OCI-LY7 (cell line): ENCODE data around the gene DENND6B. TPM values are rescaled to one million over a fixed set of nuclear protein-coding genes. Genes with fewer than 3 reads are reported as not detected.

Experiments used
- BruUV-seq: library from RNA; stranded (reverse); fragments of 400-500 nt; replicated peaks from 2 replicates; lab custom pipeline; 2021; lab: Mats Ljungman, UMichigan
- CTCF ChIA-PET: fragments of 300-600 bp; sonication (Branson Sonifier 250); formaldehyde crosslinking; loops from one replicate; lab custom pipeline; 2022; ENCODE audit warnings: antibody characterized with exemption; ENCODE audit not compliant: unreplicated experiment; lab: Charles Lee
- POLR2A ChIA-PET: fragments of 300-600 bp; sonication (Branson Sonifier 250); formaldehyde crosslinking; loops from one replicate; lab custom pipeline; 2022; ENCODE audit warnings: antibody characterized with exemption; lab: Charles Lee
- DNase-seq: peaks from one replicate; pipeline ENCODE4 v3.0.0-alpha.2; 2015; ENCODE audit warnings: low spot score
- H2AFZ ChIP-seq: fragments of 200-600 bp; sonication (generic), shearing (Covaris generic); 2 replicates; pipeline ENCODE4 v1.6.1; 2014; ENCODE audit warnings: mild to moderate bottlenecking, antibody characterized with exemption, low read length, moderate library complexity
- H3K27ac ChIP-seq: fragments of 200-600 bp; sonication (generic); 2 replicates; pipeline ENCODE4 v1.5.1; 2014; ENCODE audit warnings: mixed run types, low read depth, mild to moderate bottlenecking, moderate library complexity, low read length, inconsistent platforms; ENCODE audit not compliant: poor library complexity, severe bottlenecking
- H3K36me3 ChIP-seq: fragments of 200-600 bp; sonication (generic); 2 replicates; pipeline ENCODE4 v1.6.1; 2014; ENCODE audit warnings: mild to moderate bottlenecking, antibody characterized with exemption, low read length, moderate library complexity, mixed read lengths; ENCODE audit not compliant: insufficient read depth
- H3K4me1 ChIP-seq: fragments of 200-600 bp; sonication (generic); 2 replicates; pipeline ENCODE4 v1.5.1; 2014; ENCODE audit warnings: mild to moderate bottlenecking, low read length; ENCODE audit not compliant: insufficient read depth, poor library complexity, severe bottlenecking
- H3K4me2 ChIP-seq: fragments of 200-600 bp; sonication (generic); 2 replicates; pipeline ENCODE4 v1.6.1; 2014; ENCODE audit warnings: mild to moderate bottlenecking, low read length
- H3K4me3 ChIP-seq: fragments of 200-600 bp; sonication (generic); 2 replicates; pipeline ENCODE4 v1.5.1; 2014; ENCODE audit warnings: mild to moderate bottlenecking, low read depth, low read length; ENCODE audit not compliant: poor library complexity, severe bottlenecking
- H3K79me2 ChIP-seq: fragments of 200-600 bp; sonication (generic); 2 replicates; pipeline ENCODE4 v1.6.1; 2016; ENCODE audit warnings: low read depth, mild to moderate bottlenecking, low read length, moderate library complexity, mixed read lengths; ENCODE audit not compliant: insufficient read depth
- H3K9me2 ChIP-seq: fragments of 200-600 bp; sonication (generic); 2 replicates; pipeline ENCODE4 v1.6.1; 2016; ENCODE audit warnings: mild to moderate bottlenecking, low read length, mixed read lengths; ENCODE audit not compliant: insufficient read depth
- H3K9me3 ChIP-seq: fragments of 200-600 bp; sonication (generic); 2 replicates; pipeline ENCODE4 v1.6.1; 2014; ENCODE audit warnings: mild to moderate bottlenecking, mixed run types, low read length, mixed read lengths
- H4K20me1 ChIP-seq: fragments of 200-600 bp; sonication (generic); 2 replicates; pipeline ENCODE4 v1.6.1; 2014; ENCODE audit warnings: mild to moderate bottlenecking, antibody characterized with exemption, low read length, moderate library complexity, mixed read lengths; ENCODE audit not compliant: insufficient read depth
- CTCF ChIP-seq: fragments of 200-600 bp; sonication (generic); conservative IDR thresholded peaks from 2 replicates; pipeline ENCODE4 v1.5.1; 2014; ENCODE audit warnings: mild to moderate bottlenecking, antibody characterized with exemption, low read length, moderate library complexity, mixed read lengths
- EZH2phosphoT487 ChIP-seq: fragments of 200-600 bp; sonication (generic); IDR thresholded peaks from 2 replicates; pipeline ENCODE4 v1.6.1; 2018; ENCODE audit warnings: low read depth, borderline replicate concordance, mild to moderate bottlenecking, mixed run types, antibody characterized with exemption, low read length, moderate library complexity, mixed read lengths
- intact Hi-C: fragments of 100-400 bp; cut with micrococcal nuclease; formaldehyde crosslinking; loops from one replicate; pipeline ENCODE4 v1.10.0; 2022; ENCODE audit not compliant: unreplicated experiment
- total RNA-seq, 2 experiments: library from RNA; depleted of rRNA in 1 of 2; stranded (reverse); fragments of >200 nt in 1 of 2; shearing (Covaris generic) in 1 of 2; gene quantifications; 2 replicates each; pipeline ENCODE4 v1.2.3, GENCODE V29; 2014 to 2022

DENND6B gene
- total RNA-seq, 2 experiments from 2014 or later = 31.6 to 45.0 TPM

- DNase-seq = no peak
- intact Hi-C loops = loop anchor here (5.0 kb wide), 1 partner anchor 91 kb away; the partner anchor contains the start of gene HDAC10
- H3K9me2 ChIP-seq = no peaks in the 10 kb centered on the region
- no peaks in the 10 kb centered on the region; the same call in 1 of the 2 replicates for H4K20me1 ChIP-seq
- TF ChIP-seq EZH2phosphoT487 (no peak), CTCF (no peak)
- H3K27ac ChIP-seq = peak overlapping the region; percentile 83
- H2AFZ ChIP-seq = peak overlapping the region; percentile 80; the same call in 1 of the 2 replicates
- H3K79me2 ChIP-seq = peaks cover 27% of the 10 kb centered on the region
- peak overlapping the region; percentile 96 for H3K4me2 ChIP-seq
- peaks cover 9% of the 10 kb centered on the region; the same call in 1 of the 2 replicates for H3K9me3 ChIP-seq
- peaks cover 20% of the 10 kb centered on the region for H3K4me1 ChIP-seq
- ChIA-PET POLR2A (no interaction called here), CTCF (no interaction called here)
- peak overlapping the region; percentile 100 for H3K4me3 ChIP-seq
- H3K36me3 ChIP-seq = peaks cover 18% of the 10 kb centered on the region
- BruUV-seq = no TSS peak
These were observed 16.7 kb upstream of the DENND6B start for GRCh38 chr22:50343541-50343935.

DNA sequence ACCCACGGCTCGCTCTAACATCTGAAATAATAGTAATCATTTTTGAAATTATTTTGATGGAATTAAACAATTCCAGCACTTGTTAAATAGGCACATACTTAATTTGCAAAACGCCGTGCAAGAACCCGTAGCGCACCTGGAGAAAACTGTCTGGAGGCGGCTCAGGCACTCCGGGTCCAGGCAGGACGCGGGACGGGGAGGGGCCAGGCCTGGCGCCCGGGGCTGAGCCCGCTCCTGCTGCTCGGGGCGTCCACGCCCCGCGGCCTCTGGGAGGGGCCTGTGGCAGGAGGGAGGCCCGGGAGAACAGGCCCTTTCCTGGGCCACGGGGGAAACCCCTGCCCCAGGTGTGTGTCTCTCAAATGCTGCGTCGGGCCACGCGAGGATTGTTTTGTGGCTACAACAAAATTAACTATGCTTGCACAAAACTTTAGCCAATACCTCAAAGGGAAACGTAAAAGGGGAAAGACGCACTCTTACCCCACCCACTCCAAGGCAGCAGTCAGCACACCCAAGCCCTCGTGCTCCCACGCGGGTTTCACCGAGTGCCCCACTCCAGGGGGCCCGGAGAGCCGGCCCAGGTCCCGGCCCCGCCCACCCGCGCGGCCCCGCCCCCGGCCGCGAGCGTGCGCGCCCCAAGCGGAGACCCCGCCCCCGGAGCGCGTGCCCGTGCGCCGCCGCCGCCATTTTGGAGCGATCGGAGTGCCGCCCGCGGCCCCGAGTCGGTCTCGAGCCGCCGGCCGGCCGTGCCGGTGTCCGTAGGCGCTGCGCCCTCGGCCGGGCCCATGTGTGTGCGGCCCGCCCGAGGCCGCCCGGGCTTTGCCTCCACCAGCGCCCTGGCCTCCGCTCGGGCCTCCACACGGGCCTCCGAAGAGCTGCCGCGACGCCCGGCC, 16.1 kb upstream of the DENND6B start, which contains the start of gene PPP6R2:
PPP6R2 (plus strand) TSS at position 677 of the 890 bp plus-strand sequence. CDS start 50,582 bp downstream, outside the sequence.
- intact Hi-C loops = loop anchor here (1.0 to 5.0 kb wide), 4 partner anchors 16 to 91 kb away; partner anchors contain the start of genes DENND6B and HDAC10
- CTCF ChIA-PET = interaction anchor here (0.8 kb wide), 1 partner anchor 90 kb away, joined by 3 read pairs; no protein-coding TSS in a partner anchor

More for the DNA sequence above, 16.1 kb upstream of the DENND6B start, which contains the start of gene PPP6R2:
- Histone ChIP-seq H3K9me2 (no peaks in the 10 kb centered on the region), H2AFZ (peak within 1 kb of the TSS; percentile 80), H3K4me1 (peaks cover 20% of the 10 kb centered on the region), H3K36me3 (peaks cover 12% of the 10 kb centered on the region; the same call in 1 of the 2 replicates), H3K4me3 (peak within 1 kb of the TSS; percentile 100), H3K9me3 (peaks cover 15% of the 10 kb centered on the region; the same call in 1 of the 2 replicates), H3K4me2 (peak within 1 kb of the TSS; percentile 96), H3K27ac (peak within 1 kb of the TSS; percentile 83), H3K79me2 (peaks cover 21% of the 10 kb centered on the region), H4K20me1 (no peaks in the 10 kb centered on the region)
- DNase-seq = peak; percentile 85
- TSS peak; percentile 76 for BruUV-seq
- POLR2A ChIA-PET = no interaction called here
- TF ChIP-seq EZH2phosphoT487 = no peak
- peak; percentile 47; the same call in 1 of the 2 replicates for TF ChIP-seq CTCF
